Activated naive CD8-positive, alpha-beta T cell treated with anti-CD3 and anti-CD28 coated beads, Interleukin-2, amount 50 U/mL, for 24 hours (primary cell): ENCODE data around the gene LRP1.

ENCODE experiments used
- ATAC-seq: fragments of 150-1000 bp; cut with Tn5 transposase; one replicate; pipeline ENCODE4 v1.10.0; 2021
- DNase-seq: peaks from one replicate; pipeline ENCODE4 v3.0.0; 2021
- H3K27ac Mint-ChIP-seq: one replicate; pipeline ENCODE4 v1.8.0; 2021; ENCODE audit warnings: mild to moderate bottlenecking, mixed read lengths
- H3K27me3 Mint-ChIP-seq: one replicate; pipeline ENCODE4 v1.8.0; 2021; ENCODE audit warnings: mixed read lengths
- H3K36me3 Mint-ChIP-seq: one replicate; pipeline ENCODE4 v1.8.0; 2021; ENCODE audit warnings: low read depth, mixed read lengths
- H3K4me1 Mint-ChIP-seq: one replicate; pipeline ENCODE4 v1.8.0; 2021; ENCODE audit warnings: mixed read lengths
- H3K4me3 Mint-ChIP-seq: one replicate; pipeline ENCODE4 v1.8.0; 2021; ENCODE audit warnings: mild to moderate bottlenecking, moderate library complexity, mixed read lengths
- H3K9me3 Mint-ChIP-seq: one replicate; pipeline ENCODE4 v1.8.0; 2021; ENCODE audit warnings: mixed read lengths

Gene LRP1

DNA sequence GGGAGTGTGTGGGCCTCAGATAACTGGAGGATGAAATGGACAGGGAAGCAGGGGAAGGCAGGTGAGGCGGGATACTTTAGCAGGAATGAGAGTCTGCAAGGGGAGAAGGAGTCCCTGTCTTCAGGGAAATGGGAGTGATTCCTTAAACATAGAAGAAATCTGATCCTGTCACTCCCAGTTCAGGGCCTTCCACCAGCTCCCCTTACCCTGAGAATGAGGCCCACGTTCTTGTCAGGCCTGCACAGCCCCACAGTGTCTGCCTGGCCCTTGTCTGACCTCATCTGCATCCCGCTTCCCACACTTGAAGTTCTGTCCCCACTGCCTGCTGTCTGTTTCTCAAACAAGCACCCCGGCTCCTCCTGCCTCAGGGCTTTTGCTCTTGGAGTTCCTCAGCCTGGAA, 31.8 kb downstream of the LRP1 start:
- Mint-ChIP-seq H3K4me1 (peaks cover 6% of the 10 kb centered on the region), H3K9me3 (no peaks in the 10 kb centered on the region), H3K36me3 (no peaks in the 10 kb centered on the region)

DNA sequence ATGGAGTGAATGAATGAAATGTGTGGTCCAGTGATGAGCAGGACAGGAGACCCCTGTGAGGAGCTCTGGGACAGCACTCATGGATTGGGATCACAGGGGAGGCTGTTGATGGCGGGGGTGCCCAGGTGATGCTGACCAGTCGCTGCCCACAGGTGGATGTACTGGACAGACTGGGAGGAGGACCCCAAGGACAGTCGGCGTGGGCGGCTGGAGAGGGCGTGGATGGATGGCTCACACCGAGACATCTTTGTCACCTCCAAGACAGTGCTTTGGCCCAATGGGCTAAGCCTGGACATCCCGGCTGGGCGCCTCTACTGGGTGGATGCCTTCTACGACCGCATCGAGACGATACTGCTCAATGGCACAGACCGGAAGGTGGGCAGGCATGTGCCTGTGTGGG, 32.5 kb downstream of the LRP1 start:
- no peak for ATAC-seq
- no peaks in the 10 kb centered on the region for H3K9me3 Mint-ChIP-seq
- peaks cover 3% of the 10 kb centered on the region for H3K27me3 Mint-ChIP-seq
- peaks cover 6% of the 10 kb centered on the region for H3K4me1 Mint-ChIP-seq
- H3K27ac Mint-ChIP-seq = no peak overlapping the region
- no peaks in the 10 kb centered on the region for H3K36me3 Mint-ChIP-seq
- DNase-seq = no peak
- no peak overlapping the region for H3K4me3 Mint-ChIP-seq

More for the DNA sequence above, 31.8 kb downstream of the LRP1 start:
- ATAC-seq (no peak), DNase-seq (no peak)
- H3K27me3 Mint-ChIP-seq = peaks cover 3% of the 10 kb centered on the region
- no peak overlapping the region for H3K27ac Mint-ChIP-seq
- no peak overlapping the region for H3K4me3 Mint-ChIP-seq

DNA sequence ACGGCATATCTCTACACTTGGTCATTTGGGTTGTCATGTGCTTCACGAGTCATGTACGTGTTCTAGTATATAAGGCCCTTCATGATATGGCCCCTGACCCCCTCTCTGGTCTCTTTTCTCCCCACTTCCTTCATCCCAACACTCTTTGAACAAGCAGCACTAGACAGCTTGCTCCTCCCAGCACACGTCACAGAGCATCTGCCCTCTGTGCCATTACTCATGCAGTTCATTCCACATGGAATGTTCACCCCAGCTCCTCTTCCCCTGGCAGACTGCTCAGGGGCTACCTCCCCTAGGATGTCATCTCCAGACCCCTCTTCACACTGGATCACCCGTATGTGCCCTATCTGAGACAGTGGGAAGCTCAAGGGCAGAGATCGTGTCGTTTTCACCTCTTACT, 33.2 kb downstream of the LRP1 start:
- Mint-ChIP-seq H3K27ac (no peak overlapping the region), H3K4me3 (no peak overlapping the region), H3K36me3 (no peaks in the 10 kb centered on the region), H3K4me1 (peaks cover 9% of the 10 kb centered on the region), H3K9me3 (no peaks in the 10 kb centered on the region), H3K27me3 (peaks cover 3% of the 10 kb centered on the region)
- no peak for DNase-seq
- no peak for ATAC-seq

DNA sequence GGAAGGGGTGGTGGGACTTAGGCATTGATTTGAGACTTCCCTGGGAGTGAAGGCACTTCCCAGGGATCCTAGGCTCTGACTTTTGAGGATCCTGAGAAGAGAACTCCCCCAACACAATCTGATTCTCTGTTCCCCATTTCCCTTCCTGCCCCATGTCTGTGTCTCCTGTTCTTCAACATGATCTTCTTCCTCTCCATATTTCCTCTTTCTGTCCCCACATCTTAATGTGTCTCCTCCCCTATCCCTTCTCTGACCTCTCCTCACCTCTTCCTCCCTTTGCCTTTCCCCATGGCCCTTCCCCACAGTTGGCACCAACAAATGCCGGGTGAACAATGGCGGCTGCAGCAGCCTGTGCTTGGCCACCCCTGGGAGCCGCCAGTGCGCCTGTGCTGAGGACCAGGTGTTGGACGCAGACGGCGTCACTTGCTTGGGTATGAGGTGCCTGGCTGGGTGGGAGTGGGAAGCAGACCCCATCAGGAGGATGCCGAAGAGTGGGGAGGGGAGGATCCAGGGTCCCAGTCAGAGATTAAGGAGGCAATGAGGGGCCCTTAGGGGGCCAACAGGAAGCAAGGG, 34.4 kb downstream of the LRP1 start:
- no peak overlapping the region for H3K27ac Mint-ChIP-seq
- ATAC-seq (no peak), DNase-seq (no peak)
- H3K9me3 Mint-ChIP-seq = no peaks in the 10 kb centered on the region
- H3K4me3 Mint-ChIP-seq = no peak overlapping the region
- H3K27me3 Mint-ChIP-seq = peaks cover under 1% of the 10 kb centered on the region
- H3K4me1 Mint-ChIP-seq = peaks cover 16% of the 10 kb centered on the region
- H3K36me3 Mint-ChIP-seq = no peaks in the 10 kb centered on the region

DNA sequence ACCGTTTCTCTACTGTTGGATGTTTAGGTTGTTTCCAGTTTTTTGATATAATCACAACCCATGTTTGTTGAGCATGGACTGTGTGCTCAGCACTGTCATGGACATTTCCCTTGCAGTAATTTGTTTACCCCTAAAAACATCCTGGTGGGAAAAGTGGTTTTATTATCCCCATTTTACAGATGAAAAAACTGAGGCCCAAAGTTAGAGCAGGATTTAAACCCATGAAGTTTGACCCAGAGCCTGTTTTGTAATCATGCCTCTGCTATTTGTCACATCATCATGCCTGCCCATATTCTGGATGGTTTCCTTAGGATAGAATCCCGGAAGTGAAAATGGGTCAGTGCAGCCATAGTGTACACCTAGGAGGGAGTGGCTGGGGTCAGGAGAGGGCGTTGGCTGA, 36.2 kb downstream of the LRP1 start:
- Mint-ChIP-seq H3K36me3 (no peaks in the 10 kb centered on the region), H3K4me3 (no peak overlapping the region), H3K27ac (no peak overlapping the region), H3K4me1 (peaks cover 12% of the 10 kb centered on the region), H3K9me3 (no peaks in the 10 kb centered on the region), H3K27me3 (no peaks in the 10 kb centered on the region)
- ATAC-seq (no peak), DNase-seq (no peak)

DNA sequence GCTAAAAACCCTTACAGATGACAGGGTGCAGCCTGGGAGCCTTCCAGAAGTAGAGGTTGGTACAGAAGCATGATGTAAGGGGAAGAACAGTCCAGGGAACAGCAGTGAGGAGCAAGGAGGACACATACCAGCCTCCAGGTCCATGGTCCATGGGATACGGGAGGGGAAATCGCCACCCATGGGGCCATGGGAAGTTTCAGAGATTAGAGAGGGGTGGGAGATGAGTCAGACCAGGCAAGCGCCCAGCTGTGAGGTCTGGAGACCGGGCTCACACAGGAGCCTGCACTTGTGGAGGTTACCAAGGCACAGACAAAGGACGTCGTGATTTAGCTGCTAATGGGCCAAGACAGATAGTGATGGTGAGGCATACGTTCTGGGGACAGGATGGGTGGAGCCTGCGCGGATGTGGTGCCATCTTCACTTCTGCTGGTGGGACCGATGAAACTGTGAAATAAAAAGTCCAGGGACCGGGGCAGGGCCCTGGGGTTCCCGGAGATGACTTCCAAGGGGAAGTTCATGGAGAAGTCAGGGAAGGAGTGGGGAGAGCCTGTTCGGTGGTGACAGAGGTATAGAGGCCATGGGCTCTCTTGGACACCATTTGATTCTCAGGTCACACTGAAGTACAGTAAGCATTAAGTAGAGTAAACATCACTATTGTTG, 36.8 kb downstream of the LRP1 start:
- Mint-ChIP-seq H3K27me3 (no peaks in the 10 kb centered on the region), H3K9me3 (no peaks in the 10 kb centered on the region), H3K36me3 (no peaks in the 10 kb centered on the region), H3K27ac (no peak overlapping the region), H3K4me1 (peaks cover 12% of the 10 kb centered on the region), H3K4me3 (no peak overlapping the region)
- ATAC-seq = no peak
- DNase-seq = no peak

DNA sequence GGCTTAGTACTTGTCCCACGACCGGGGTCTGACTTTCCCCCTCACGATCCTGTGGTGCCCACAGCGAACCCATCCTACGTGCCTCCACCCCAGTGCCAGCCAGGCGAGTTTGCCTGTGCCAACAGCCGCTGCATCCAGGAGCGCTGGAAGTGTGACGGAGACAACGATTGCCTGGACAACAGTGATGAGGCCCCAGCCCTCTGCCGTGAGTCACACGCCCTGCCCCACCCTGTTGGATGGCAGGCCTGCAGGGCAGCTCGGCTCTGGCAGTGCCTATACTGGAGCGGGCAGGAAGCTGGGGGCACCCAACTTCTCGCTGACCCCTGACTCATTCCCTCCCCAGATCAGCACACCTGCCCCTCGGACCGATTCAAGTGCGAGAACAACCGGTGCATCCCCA, 37.5 kb downstream of the LRP1 start:
- ATAC-seq (no peak), DNase-seq (no peak)
- no peaks in the 10 kb centered on the region for H3K27me3 Mint-ChIP-seq
- no peaks in the 10 kb centered on the region for H3K9me3 Mint-ChIP-seq
- H3K27ac Mint-ChIP-seq = no peak overlapping the region
- H3K4me1 Mint-ChIP-seq = peaks cover 12% of the 10 kb centered on the region
- no peak overlapping the region for H3K4me3 Mint-ChIP-seq
- H3K36me3 Mint-ChIP-seq = no peaks in the 10 kb centered on the region

DNA sequence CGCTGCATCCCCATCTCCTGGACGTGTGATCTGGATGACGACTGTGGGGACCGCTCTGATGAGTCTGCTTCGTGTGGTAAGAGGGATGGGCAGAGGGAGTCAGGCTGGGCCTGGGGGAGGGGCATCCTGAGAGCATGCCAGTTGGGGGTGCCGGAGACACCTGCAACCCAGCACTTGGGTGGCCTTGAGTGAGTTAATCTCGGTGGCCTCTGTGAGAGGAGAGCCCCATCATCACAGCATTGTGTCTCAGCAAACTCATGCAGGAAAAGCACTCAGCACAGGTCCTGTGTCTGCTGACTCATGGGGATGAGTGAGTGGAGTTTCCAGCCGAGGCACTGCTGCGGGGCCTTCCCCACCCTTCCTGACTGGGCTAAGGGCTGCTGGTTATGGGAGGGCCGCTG, 38.7 kb downstream of the LRP1 start:
- Mint-ChIP-seq H3K27me3 (no peaks in the 10 kb centered on the region), H3K4me1 (peaks cover 12% of the 10 kb centered on the region), H3K9me3 (no peaks in the 10 kb centered on the region), H3K27ac (no peak overlapping the region), H3K4me3 (no peak overlapping the region), H3K36me3 (no peaks in the 10 kb centered on the region)
- DNase-seq = peak; percentile 55
- ATAC-seq = peak; percentile 98

DNA sequence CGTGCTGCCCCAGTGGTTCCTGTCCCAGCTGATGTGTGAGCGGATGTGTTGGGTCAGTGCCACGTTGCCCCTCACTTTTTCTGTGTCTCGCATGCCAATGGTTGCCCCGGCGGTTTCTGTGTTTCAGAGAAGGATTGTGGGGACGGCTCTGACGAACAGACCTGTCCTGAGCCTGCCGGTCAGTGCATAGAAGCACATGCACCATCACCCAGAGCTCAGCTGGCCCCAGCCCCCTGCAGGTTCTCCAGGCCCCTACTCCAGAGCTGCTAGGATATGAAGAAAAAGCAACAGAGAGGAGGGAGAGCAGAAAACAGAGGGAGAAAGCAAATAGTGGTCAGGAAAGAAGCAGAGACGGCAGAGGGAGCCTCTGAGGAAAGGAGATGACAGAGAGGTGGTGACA, 39.8 kb downstream of the LRP1 start:
- peaks cover 12% of the 10 kb centered on the region for H3K4me1 Mint-ChIP-seq
- no peaks in the 10 kb centered on the region for H3K36me3 Mint-ChIP-seq
- no peaks in the 10 kb centered on the region for H3K27me3 Mint-ChIP-seq
- no peak overlapping the region for H3K4me3 Mint-ChIP-seq
- no peaks in the 10 kb centered on the region for H3K9me3 Mint-ChIP-seq
- H3K27ac Mint-ChIP-seq = no peak overlapping the region
- ATAC-seq (no peak), DNase-seq (no peak)

DNA sequence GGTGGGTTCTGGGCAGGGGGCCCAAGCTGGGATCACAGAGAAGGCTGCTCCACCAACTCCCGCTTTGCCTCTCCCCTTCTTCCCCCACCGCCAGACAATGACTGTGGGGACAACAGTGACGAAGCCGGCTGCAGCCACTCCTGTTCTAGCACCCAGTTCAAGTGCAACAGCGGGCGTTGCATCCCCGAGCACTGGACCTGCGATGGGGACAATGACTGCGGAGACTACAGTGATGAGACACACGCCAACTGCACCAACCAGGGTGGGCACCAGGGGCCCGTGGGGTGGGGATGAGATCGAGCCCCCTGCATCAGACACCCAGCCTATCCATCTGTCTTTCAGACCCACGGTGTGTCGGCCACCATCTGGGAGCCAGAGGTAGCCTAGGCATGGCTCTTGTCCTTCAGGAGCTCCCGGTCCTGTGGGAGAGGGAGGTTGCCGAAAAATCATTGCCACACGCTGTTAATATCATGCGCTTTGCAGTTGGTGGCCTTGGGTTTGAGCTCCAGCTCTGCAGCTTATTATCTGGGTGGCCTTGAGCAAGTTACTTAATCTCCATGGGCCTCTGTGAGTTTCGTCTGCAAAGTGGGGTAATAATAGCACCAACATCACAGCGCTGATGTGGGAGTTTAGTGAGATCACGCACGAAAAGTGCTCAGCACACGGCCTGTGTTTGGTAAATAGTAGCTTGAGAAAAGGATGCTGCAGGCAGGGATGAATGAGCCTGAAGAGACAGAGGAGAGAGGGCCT, 40.9 kb downstream of the LRP1 start:
- H3K4me1 Mint-ChIP-seq = peaks cover 12% of the 10 kb centered on the region
- H3K27ac Mint-ChIP-seq = no peak overlapping the region
- no peak overlapping the region for H3K4me3 Mint-ChIP-seq
- H3K27me3 Mint-ChIP-seq = no peaks in the 10 kb centered on the region
- DNase-seq (no peak), ATAC-seq (no peak)
- H3K36me3 Mint-ChIP-seq = no peaks in the 10 kb centered on the region
- no peaks in the 10 kb centered on the region for H3K9me3 Mint-ChIP-seq

DNA sequence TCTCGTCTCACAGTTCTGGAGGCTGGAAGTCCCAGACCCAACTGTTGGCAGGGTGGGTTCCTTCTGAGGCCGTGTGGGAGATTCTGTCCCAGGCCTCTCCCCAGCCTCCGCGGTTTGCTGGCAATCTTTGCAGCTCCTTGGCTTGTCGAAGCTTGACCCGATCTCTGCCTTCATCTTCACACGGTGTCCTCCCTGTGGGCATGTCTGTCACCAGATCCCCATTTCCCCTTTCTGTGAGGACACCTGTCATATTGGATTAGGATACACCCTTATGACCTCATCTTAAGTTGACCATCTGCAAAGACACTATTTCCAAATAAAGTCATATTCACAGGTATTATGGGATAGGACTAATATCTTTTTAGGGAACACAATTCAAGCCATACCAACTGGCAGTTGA, 41.7 kb downstream of the LRP1 start:
- Mint-ChIP-seq H3K4me3 (no peak overlapping the region), H3K36me3 (no peaks in the 10 kb centered on the region), H3K9me3 (no peaks in the 10 kb centered on the region), H3K4me1 (peaks cover 12% of the 10 kb centered on the region), H3K27ac (no peak overlapping the region), H3K27me3 (no peaks in the 10 kb centered on the region)
- ATAC-seq = no peak
- DNase-seq = no peak

DNA sequence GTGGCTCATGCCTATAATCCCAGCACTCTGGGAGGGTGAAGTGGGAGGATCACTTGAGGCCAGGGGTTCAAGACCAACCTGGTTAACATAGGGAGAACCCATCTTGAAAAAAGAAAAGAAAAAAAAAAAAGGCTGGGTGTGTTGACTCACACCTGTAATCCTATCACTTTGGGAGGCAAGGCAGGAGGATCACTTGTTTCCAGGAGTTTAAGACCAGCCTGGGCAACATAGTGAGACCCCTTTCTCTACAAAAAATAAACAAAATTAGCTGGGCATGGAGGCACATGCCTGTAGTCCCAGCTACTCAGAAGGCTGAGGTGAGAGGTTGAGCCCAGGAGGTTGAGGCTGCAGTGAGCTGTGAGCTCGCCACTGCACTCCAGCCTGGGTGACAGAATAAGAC, 42.1 kb downstream of the LRP1 start:
- DNase-seq (no peak), ATAC-seq (no peak)
- H3K9me3 Mint-ChIP-seq = no peaks in the 10 kb centered on the region
- no peak overlapping the region for H3K4me3 Mint-ChIP-seq
- peaks cover 12% of the 10 kb centered on the region for H3K4me1 Mint-ChIP-seq
- no peaks in the 10 kb centered on the region for H3K27me3 Mint-ChIP-seq
- H3K36me3 Mint-ChIP-seq = no peaks in the 10 kb centered on the region
- H3K27ac Mint-ChIP-seq = no peak overlapping the region

DNA sequence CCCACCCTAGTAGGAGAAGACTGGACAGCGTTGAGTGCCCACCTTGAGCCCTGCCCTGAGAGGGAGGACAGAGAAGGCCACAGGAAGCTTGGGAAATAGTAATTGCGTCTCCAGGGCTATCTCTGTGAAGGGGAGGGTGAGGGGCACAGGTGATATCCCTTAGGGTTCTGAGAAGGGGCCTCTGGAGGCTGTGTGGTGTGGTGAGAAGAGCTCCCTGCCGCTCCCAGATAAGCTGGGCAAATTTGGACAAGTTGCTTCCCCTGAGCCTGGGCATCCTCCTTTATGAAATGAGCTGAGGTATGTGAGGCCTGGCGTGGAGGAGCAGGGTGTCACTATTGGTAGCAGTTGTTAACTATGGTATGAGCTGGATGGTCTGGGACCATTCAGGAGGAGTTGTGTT, 42.6 kb downstream of the LRP1 start:
- H3K4me3 Mint-ChIP-seq = no peak overlapping the region
- no peaks in the 10 kb centered on the region for H3K27me3 Mint-ChIP-seq
- DNase-seq (no peak), ATAC-seq (no peak)
- H3K4me1 Mint-ChIP-seq = peaks cover 12% of the 10 kb centered on the region
- no peaks in the 10 kb centered on the region for H3K9me3 Mint-ChIP-seq
- H3K27ac Mint-ChIP-seq = no peak overlapping the region
- no peaks in the 10 kb centered on the region for H3K36me3 Mint-ChIP-seq

DNA sequence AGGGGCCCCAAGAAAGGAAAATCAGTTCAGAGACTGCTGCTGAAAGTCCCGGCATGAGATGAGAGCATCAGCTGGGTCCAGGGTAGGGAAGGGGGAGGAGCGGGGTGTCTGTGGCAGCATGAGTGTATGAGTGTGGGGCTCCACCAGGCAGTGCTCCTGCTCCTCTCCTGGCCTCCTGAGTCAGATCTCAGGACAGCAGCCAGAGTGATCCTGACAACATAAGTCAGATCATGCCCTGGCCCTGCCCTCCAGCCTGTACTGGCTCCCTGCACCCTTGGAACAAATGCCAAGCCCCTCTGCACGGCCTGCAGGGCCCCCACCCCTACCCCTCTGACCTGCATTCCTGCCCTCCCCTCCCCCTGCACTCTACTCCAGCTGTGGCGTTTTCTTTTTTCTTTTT, 43.4 kb downstream of the LRP1 start:
- no peak for DNase-seq

DNA sequence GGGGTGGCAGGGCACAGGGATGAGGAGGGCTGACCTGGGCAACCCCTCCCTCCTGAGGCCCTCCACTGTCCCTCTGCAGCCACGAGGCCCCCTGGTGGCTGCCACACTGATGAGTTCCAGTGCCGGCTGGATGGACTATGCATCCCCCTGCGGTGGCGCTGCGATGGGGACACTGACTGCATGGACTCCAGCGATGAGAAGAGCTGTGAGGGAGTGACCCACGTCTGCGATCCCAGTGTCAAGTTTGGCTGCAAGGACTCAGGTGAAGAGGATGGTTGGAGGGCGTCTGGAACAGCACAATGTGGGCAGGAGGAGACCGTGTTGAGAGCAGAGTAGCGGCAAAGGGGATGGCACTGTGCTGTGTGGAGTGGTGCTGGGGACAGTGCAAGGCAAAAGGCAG, 44.8 kb downstream of the LRP1 start:
- H3K27me3 Mint-ChIP-seq = no peaks in the 10 kb centered on the region
- no peaks in the 10 kb centered on the region for H3K4me1 Mint-ChIP-seq
- ATAC-seq (peak; percentile 20), DNase-seq (peak; percentile 34)
- H3K36me3 Mint-ChIP-seq = no peaks in the 10 kb centered on the region
- no peaks in the 10 kb centered on the region for H3K9me3 Mint-ChIP-seq
- H3K27ac Mint-ChIP-seq = no peak overlapping the region
- H3K4me3 Mint-ChIP-seq = no peak overlapping the region

More for the DNA sequence above, 43.4 kb downstream of the LRP1 start:
- ATAC-seq = no peak
- Mint-ChIP-seq H3K9me3 (no peaks in the 10 kb centered on the region), H3K4me3 (no peak overlapping the region), H3K27ac (no peak overlapping the region), H3K36me3 (no peaks in the 10 kb centered on the region), H3K4me1 (peaks cover 8% of the 10 kb centered on the region), H3K27me3 (no peaks in the 10 kb centered on the region)
